Measurements from ENCODE around the gene U2AF1L4.

The U2AF1L4 gene

GRCh38 chr19:35745328-35746086 lies at the start of gene U2AF1L4, which contains the start of gene PSENEN:
U2AF1L4 (minus strand) TSS chr19:35745418; CDS start chr19:35745391, 27 bp downstream.
PSENEN (plus strand) TSS chr19:35745651; CDS start chr19:35745931, 280 bp downstream.
- peak; percentile 98 for DNase-seq

GRCh38 chr19:35793381-35794165 lies 48.4 kb upstream of the U2AF1L4 start:
- DNase-seq, result no peak

GRCh38 chr19:35792888-35793287 lies 47.7 kb upstream of the U2AF1L4 start:
- DNase-seq, result no peak

GRCh38 chr19:35792312-35792711 lies 47.1 kb upstream of the U2AF1L4 start:
- DNase-seq, result no peak

- DNase-seq, result no peak
These were observed 46.6 kb upstream of the U2AF1L4 start for GRCh38 chr19:35791814-35792279.

GRCh38 chr19:35790981-35791813 lies 46.0 kb upstream of the U2AF1L4 start:
- DNase-seq, result no peak

- DNase-seq, result no peak
These were observed 45.0 kb upstream of the U2AF1L4 start for GRCh38 chr19:35789978-35790944.

GRCh38 chr19:35789195-35789977 lies 44.2 kb upstream of the U2AF1L4 start:
- DNase-seq, result no peak

GRCh38 chr19:35788205-35788960 lies 43.2 kb upstream of the U2AF1L4 start:
- DNase-seq, result no peak

GRCh38 chr19:35787227-35787799 lies 42.1 kb upstream of the U2AF1L4 start:
- DNase-seq, result no peak

GRCh38 chr19:35786299-35787160 lies 41.3 kb upstream of the U2AF1L4 start:
- no peak for DNase-seq

GRCh38 chr19:35785339-35785627 lies 40.1 kb upstream of the U2AF1L4 start:
- no peak for DNase-seq

- no peak for DNase-seq
These were observed 39.5 kb upstream of the U2AF1L4 start for GRCh38 chr19:35784503-35785338.

- DNase-seq, result no peak
These were observed 38.5 kb upstream of the U2AF1L4 start for GRCh38 chr19:35783469-35784434.

- DNase-seq, result no peak
These were observed 37.4 kb upstream of the U2AF1L4 start for GRCh38 chr19:35782589-35782988.

GRCh38 chr19:35781650-35782049 lies 36.4 kb upstream of the U2AF1L4 start:
- DNase-seq, result no peak

- no peak for DNase-seq
These were observed 35.5 kb upstream of the U2AF1L4 start for GRCh38 chr19:35780717-35781116.
